Stimulated activated CD4-positive, alpha-beta T cell treated with anti-CD3 and anti-CD28 coated beads, Interleukin-1b, Interleukin-23, amount 100 ng/mL, for 24 hours (primary cell): Measurements from ENCODE around the gene PLPPR5.

Experiments
- DNase-seq, 4 experiments: peaks; one replicate each; pipeline ENCODE4 v3.0.0-alpha.2; 2020; ENCODE audit warnings: low read depth in 4 of 4, low spot score in 1 of 4

Gene PLPPR5

GRCh38 chr1:98860329-98860728 lies 144.3 kb downstream of the PLPPR5 start:
- no peak for DNase-seq

DNA sequence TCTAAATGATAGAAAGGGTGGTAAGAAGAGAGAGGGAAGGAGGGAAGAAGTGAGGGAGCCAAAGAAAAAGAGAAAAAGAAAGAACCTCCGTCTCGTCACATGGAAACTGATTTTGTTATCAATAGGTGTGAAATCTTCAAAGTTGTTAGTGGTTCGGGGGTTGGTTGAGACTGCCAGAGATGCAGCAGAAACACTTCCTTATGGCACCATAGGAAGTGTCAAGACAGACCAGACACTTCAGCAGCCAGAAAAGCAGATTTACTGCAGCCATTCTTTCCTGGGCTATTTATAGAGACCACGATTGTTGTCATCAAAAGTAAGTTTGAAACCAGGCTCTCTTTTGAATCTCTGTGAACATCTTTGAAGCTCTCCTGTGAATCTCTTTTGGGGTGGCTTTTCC lies 150.5 kb downstream of the PLPPR5 start:
- no peak for DNase-seq

- DNase-seq = no peak
Measured at GRCh38 chr1:98849969-98850636, 154.6 kb downstream of the PLPPR5 start.

DNA sequence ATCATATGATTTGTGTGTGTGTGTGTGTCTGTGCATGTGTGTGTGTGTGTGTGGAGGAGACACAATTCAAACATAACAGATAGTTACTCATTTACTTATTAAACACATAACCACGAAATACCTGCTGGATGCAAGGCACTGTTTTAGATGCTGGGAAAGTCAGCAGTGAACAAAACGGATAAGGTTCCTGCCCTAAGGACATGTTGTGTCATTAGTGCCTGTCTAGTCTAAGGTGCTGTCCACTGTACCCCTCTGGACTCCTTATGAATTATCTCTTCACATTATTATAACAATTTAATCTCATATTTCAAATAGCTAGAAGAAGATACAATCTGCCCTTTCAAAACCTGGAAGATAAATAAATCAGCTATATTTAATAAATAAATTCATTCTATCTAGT lies 162.4 kb downstream of the PLPPR5 start:
- no peak for DNase-seq
